CD4-positive, alpha-beta T cell treated with Interferon alpha-2 for 1 hour (primary cell): ENCODE results near the gene MUC6.
"Not testable (repeated sequence)": the region's sequence is repeated elsewhere in the genome, so short reads cannot be mapped to it uniquely, and the experiment has no call there.

Experiments
- DNase-seq, 2 donors: peaks; one replicate each; pipeline ENCODE4 v3.0.0-alpha.2; 2020 to 2022

Gene MUC6

GRCh38 chr11:1022411-1022810 is 14.1 kb downstream of the MUC6 start:
- DNase-seq = no peak

- no peak for DNase-seq
These were observed 16.2 kb downstream of the MUC6 start for GRCh38 chr11:1020211-1020905.

DNA sequence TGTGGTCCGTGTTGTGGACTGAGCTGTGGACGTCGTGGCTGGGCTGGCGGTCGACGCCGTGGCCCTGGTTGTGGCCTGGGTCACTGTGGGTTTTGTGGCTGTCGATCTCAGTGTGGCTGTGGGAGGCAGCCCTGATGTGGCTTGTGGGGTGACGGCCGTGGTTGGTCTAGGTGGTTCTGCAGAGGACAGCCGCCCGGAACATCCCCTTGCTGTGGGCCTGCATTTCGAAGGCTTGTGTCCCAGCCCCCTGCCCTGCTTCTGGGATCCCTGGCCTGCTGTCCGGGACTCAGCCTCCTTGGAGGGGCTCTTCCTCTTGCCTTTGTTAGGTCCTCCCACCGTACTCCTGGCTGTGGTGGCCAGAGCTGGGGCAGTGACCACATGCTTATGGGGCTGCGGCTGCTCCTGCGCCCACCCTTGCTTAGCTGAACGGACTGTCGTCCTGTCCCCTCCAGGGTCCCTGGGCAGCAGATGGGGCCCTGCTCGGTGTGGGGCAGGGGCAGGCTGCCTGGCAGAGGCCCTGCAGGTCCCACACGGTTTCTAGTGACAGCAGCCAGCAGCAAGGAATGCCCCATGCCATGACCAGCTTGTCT is 17.1 kb downstream of the MUC6 start:
- no peak for DNase-seq

- DNase-seq = no peak
These were observed 18.4 kb downstream of the MUC6 start for GRCh38 chr11:1018091-1018490.

DNA sequence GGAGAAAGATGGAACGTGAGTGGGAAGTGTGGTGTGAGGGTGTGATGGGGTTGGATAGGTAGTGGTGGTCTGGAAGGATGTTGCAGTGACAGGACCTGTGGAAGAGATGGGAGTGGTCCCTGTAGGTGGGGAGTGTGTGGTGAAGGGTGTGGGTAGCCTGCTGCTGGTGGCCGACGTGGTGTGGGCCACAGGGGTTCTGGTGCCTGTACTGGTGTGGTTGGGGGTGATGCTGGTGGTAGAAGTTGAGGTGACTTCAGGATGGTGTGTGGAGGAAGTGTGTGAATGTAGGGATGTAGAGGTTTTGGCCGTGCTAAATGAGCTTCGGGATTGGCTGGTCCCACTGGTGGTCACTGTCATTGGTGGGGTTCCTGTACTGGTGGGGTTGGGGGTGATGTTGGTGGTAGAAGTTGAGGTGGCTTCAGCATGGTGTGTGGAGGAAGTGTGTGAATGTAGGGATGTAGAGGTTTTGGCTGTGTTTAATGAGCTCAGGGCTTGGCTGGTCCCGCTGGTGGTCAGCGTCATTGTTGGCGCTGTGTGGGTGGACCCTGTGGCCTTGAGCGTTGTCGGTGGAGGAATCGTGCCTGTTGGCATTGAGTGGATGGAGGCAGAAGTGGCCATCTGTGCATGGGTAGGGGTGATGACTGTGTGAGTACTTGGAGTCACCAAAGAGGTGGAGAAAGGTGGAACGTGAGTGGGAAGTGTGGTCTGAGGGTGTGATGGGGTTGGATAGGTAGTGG is 19.1 kb downstream of the MUC6 start:
- DNase-seq = peak in 1 of 2 donors; percentile 7

- not testable (repeated sequence) for DNase-seq
These were observed 19.9 kb downstream of the MUC6 start for GRCh38 chr11:1016610-1017126.

DNA sequence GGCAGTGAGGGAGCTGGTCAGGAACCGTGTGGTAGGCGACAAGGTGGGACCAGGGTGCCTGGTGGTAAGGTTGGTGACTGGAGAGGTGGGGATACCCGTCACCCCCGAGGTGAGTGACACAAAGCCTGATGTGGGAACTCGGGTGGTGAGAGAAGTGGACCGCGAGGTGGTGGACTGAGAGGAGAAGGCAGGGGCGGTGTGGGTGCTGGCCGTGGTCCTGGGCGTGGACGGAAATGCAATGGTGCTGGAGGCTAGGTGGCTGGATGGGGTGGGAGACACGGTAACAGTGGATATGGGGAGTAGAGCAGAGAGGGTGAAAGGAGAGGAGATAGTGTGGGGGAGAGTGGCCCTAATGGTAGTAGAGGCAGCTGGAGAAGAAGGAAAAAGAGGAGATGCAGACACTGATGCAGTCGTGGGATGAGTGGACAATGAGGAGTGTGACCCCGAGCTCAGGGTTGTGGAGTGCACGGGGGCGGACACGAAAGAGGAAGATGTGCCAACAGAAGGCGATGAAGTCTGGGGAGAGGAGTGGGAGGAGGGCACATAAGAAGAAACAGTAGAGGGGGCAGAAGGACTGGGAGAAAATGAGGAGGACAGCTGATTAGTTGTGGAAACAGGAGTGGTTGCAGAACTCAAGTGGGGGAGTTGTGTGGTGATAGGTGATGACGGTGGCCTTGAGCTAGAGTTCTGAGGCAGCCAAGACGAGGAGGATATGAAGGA is 20.5 kb downstream of the MUC6 start:
- no peak for DNase-seq

DNA sequence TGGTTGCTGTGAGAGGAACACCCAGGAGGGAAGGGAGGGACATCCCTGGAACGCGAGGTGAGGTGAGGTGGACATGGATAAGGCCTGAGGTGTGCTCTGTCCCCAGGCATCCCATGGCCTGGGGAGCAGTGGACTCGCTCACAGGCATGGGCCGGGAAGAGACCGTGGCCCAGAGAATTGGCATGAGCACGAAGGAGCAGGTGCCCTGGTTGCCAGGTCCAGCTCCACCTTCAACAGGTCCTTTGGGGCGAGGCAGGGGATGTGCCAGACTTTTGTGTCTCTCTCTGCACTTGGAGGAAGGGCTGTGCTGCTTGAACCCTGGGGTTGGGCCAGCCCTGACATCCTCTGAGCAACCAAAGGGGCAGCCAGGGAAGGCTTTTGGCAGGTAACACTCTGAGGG is 21.5 kb downstream of the MUC6 start:
- DNase-seq = no peak

GRCh38 chr11:1014276-1014675 is 22.2 kb downstream of the MUC6 start:
- DNase-seq = no peak

- no peak for DNase-seq
These were observed 22.9 kb downstream of the MUC6 start for GRCh38 chr11:1013631-1013935.

DNA sequence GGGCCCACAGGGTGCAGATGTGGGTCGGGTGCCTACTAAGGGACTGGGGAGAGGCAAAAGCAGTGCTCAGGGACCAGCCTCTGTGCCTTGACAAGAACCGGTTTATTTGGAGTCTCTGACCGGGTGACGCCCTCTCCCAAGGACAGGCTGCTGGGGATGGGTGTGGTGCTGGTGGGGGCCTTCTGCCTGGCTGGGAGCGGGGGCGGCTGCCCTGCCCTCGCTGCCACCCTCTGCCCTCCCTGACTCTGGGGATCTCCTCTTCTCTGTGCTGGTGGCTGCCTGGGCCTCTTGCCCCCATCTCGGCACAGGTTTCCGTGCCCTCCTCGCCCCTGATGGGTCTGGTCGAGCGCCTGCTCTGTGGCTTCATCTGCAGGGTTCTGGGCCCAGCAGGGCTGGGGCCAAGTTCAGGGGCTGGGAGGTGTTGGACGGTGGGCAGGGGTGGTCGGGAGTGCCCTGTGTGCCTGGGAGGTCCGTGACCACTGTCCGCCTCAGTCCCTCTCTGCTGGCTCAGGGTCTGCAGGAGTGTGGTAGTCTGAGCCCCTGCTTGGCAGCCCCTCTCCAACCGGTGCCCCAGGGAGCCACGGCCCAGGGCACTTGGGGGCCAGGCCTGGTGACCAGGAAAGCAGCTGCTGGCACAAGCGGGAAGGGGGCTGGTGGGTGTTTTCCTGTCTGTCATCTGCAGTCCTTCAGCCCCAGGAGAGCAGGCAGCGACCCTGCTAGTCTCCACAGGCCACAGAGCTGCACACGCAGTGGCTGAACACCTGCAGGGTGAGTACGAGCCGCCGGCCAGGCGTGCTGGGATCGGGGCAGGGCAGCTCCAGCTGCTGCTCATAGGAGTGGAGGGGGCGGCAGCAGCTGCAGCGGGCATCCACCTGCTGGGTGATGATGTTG is 23.5 kb downstream of the MUC6 start:
- no peak for DNase-seq

DNA sequence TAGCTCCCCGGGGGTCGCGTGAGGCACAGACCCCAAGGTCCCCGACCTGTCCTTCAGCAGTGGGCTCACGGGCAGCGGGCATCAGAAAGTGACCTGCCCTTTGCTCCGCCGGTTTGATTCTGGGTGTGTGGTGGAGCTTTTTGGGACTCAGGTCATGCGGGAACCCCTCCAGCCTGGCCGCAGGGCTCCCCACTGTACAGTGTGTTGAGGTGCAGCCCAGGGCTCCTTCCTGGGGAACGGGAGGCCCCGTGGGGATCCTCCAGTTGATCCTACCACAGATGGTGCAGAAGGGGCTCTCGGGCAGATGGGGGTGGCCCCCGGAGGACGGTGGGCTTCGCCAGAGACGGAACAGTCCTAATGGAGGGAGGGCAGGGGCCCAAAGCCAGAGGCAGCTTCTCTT is 24.2 kb downstream of the MUC6 start:
- no peak for DNase-seq

GRCh38 chr11:1011320-1011698 is 25.2 kb downstream of the MUC6 start:
- no peak for DNase-seq

DNA sequence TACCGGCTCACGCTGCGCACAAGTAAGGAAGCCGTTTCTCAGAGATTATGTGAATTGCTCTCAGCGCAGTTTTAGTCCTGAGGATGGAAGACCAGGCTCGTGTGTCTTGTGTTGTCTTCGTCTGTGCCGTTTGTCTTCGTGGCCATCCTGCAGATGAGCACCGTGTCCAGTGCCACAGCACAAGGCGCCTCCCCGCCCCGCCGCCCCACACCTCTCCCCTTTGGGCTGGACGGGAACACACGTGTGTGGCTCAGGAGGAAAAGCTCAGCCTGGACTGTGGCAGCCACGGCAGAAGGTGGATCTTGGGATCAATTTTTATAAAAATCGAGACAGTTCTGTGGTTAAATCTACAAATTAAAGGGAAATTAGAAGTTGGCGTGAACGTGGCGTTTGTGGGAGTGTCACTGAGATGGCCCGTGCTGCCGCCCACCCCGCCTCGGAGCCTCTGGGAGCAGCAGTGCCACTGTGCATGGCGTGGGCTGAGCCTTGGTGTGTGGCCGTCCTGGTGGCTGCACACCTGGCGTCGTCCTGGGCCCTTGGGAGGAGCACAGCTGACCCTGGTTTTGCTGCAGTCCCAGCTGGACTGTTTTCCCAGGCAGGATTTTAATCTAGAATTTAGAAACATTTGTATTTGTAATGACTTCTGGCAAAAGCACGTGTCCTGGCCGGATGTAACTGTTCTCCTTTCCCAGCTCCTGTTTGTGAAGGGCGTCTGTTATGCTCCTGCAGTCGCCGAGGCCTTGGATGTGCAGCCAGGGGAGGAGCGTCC is 25.8 kb downstream of the MUC6 start:
- no peak for DNase-seq

- no peak for DNase-seq
These were observed 26.5 kb downstream of the MUC6 start for GRCh38 chr11:1009991-1010390.

DNA sequence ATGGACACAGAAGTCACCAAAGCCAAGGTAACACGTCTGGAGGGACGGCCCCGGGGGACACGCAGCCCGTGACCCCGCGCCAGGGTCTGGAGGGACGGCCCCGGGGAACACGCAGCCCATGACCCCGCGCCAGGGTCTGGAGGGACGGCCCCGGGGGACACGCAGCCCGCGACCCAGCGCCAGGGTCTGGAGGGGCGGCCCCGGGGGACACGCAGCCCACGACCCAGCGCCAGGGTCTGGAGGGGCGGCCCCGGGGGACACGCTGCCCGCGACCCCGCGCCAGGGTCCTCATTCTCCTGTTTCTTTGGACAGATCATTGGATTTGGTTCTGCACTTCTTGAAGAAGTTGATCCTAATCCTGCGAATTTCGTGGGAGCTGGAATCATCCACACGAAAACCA is 27.1 kb downstream of the MUC6 start:
- DNase-seq = no peak

DNA sequence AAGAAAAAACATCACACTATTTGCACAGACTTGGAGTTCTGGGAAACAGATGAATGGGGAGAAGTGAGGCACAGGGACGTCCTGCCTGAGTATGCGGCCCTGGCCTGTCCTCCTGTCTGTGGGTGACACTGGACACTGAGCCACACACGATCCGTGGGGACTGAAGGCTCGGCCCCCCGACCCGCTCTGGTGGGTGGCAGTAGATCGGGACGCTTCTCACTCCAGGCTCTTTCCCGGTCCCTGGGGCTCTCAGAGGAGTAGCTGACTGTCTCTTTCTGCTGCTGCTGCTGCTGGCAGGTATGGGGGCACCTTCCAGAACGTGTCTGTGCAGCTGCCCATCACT is 27.7 kb downstream of the MUC6 start:
- no peak for DNase-seq

- no peak for DNase-seq
These were observed 28.3 kb downstream of the MUC6 start for GRCh38 chr11:1008001-1008802.

GRCh38 chr11:1007279-1007678 is 29.2 kb downstream of the MUC6 start:
- no peak for DNase-seq

GRCh38 chr11:1006762-1007161 is 29.8 kb downstream of the MUC6 start:
- DNase-seq = no peak

GRCh38 chr11:1005928-1006327 is 30.6 kb downstream of the MUC6 start:
- no peak for DNase-seq
